K562 (cell line): Measurements from ENCODE around the gene NSDHL. TPM values are rescaled to one million over a fixed set of nuclear protein-coding genes. Genes with fewer than 3 reads are reported as not detected.

Experiments used
- BHLHE40 ChIP-seq: IDR thresholded peaks from 2 replicates; pipeline ENCODE4 v1.6.1; 2011; ENCODE audit warnings: low read length, improper control_type of control experiment
- BRF2 ChIP-seq: IDR thresholded peaks from 3 replicates; pipeline ENCODE4 v1.6.1; 2011; ENCODE audit warnings: borderline replicate concordance, mild to moderate bottlenecking; ENCODE audit not compliant: insufficient read length, insufficient read depth
- ELF1 ChIP-seq: fragments of 200-800 bp; sonication (Bioruptor generic); IDR thresholded peaks from 2 replicates; pipeline ENCODE4 v1.6.1; 2016; ENCODE audit warnings: missing genetic modification characterization, missing compliant biosample characterization
- EP400 ChIP-seq: fragments of 450-650 bp; IDR thresholded peaks from 2 replicates; pipeline ENCODE4 v1.6.1; 2017; ENCODE audit warnings: antibody characterized with exemption, mild to moderate bottlenecking, moderate library complexity
- FIP1L1 ChIP-seq: fragments of 200-400 bp; formaldehyde crosslinking; IDR thresholded peaks from 2 replicates; pipeline ENCODE4 v1.6.1; 2018; ENCODE audit warnings: mild to moderate bottlenecking, low read depth, low read length; ENCODE audit not compliant: poor library complexity, severe bottlenecking
- FOXA1 ChIP-seq: fragments of 450-650 bp; IDR thresholded peaks from 2 replicates; pipeline ENCODE4 v1.6.1; 2016; ENCODE audit warnings: mild to moderate bottlenecking, borderline replicate concordance
- FOXP1 ChIP-seq: sonication (generic); formaldehyde crosslinking; IDR thresholded peaks from 2 replicates; pipeline ENCODE4 v1.8.0; 2022; ENCODE audit warnings: mild to moderate bottlenecking, missing genetic modification reagents
- HMBOX1 ChIP-seq: sonication (generic); IDR thresholded peaks from 2 replicates; pipeline ENCODE4 v1.6.1; 2016
- HNRNPH1 ChIP-seq: fragments of 200-400 bp; formaldehyde crosslinking; optimal IDR thresholded peaks from 2 replicates; pipeline ENCODE3; 2017; ENCODE audit warnings: low read depth, mild to moderate bottlenecking, low read length, moderate library complexity
- HNRNPLL ChIP-seq: fragments of 200-400 bp; formaldehyde crosslinking; IDR thresholded peaks from 2 replicates; pipeline ENCODE4 v1.6.1; 2017; ENCODE audit warnings: low read length, low read depth, mild to moderate bottlenecking; ENCODE audit not compliant: poor library complexity, severe bottlenecking
- JUND ChIP-seq, 2 experiments: IDR thresholded peaks; 2 replicates in 1 of 2; 3 replicates in 1 of 2; pipeline ENCODE4 v1.6.1; 2011; ENCODE audit warnings: borderline replicate concordance in 2 of 2, low read depth in 2 of 2, low read length in 2 of 2, improper control_type of control experiment in 1 of 2, missing biosample characterization in 1 of 2, missing genetic modification characterization in 1 of 2, missing genetic modification reagents in 1 of 2
- KAT8 ChIP-seq: fragments of 450-650 bp; IDR thresholded peaks from 2 replicates; pipeline ENCODE4 v1.6.1; 2016; ENCODE audit warnings: low read depth, mild to moderate bottlenecking
- KLF16 ChIP-seq: IDR thresholded peaks from 2 replicates; pipeline ENCODE4 v1.6.1; 2016; ENCODE audit warnings: antibody characterized with exemption
- MAZ ChIP-seq, 2 experiments: fragments of 450-650 bp in 1 of 2; sonication (generic) in 1 of 2; formaldehyde crosslinking; IDR thresholded peaks in 1 of 2; conservative IDR thresholded peaks in 1 of 2; 2 replicates each; pipeline versions ENCODE4 v1.4.0 to v1.5.0; 2020; ENCODE audit warnings: mild to moderate bottlenecking in 1 of 2, missing genetic modification reagents in 1 of 2
- MCM3 ChIP-seq: fragments of 450-650 bp; IDR thresholded peaks from 2 replicates; pipeline ENCODE4 v1.6.1; 2016
- MXD1 ChIP-seq: fragments of 250-450 bp; sonication (Bioruptor Pico); IDR thresholded peaks from 2 replicates; pipeline ENCODE4 v1.8.0; 2021; ENCODE audit warnings: borderline replicate concordance, mild to moderate bottlenecking, moderate library complexity; ENCODE audit not compliant: poor library complexity, severe bottlenecking
- NR2F6 ChIP-seq: fragments of 450-650 bp; formaldehyde crosslinking; IDR thresholded peaks from 2 replicates; pipeline ENCODE4 v1.4.0; 2020; ENCODE audit warnings: mild to moderate bottlenecking
- RB1 ChIP-seq: fragments of 450-650 bp; IDR thresholded peaks from 2 replicates; pipeline ENCODE4 v1.6.1; 2017; ENCODE audit warnings: low read depth, mild to moderate bottlenecking
- SMAD4 ChIP-seq: fragments of 250-450 bp; sonication (Bioruptor Pico); conservative IDR thresholded peaks from 2 replicates; pipeline ENCODE4 v1.8.0; 2021; ENCODE audit warnings: inconsistent platforms, mild to moderate bottlenecking, moderate library complexity
- TBL1XR1 ChIP-seq, 2 experiments: IDR thresholded peaks; 2 replicates each; pipeline ENCODE4 v1.6.1; 2012; ENCODE audit warnings: improper control_type of control experiment in 2 of 2, low read length in 2 of 2, mild to moderate bottlenecking in 1 of 2
- TCF3 ChIP-seq: sonication (generic); formaldehyde crosslinking; IDR thresholded peaks from 2 replicates; pipeline ENCODE4 v1.4.0; 2020; ENCODE audit warnings: mild to moderate bottlenecking, missing genetic modification reagents
- TCFL5 ChIP-seq: fragments of 250-450 bp; sonication (Bioruptor Pico); conservative IDR thresholded peaks from 2 replicates; pipeline ENCODE4 v1.6.1; 2021; ENCODE audit warnings: mild to moderate bottlenecking, moderate library complexity, matching md5 sums
- YY1 ChIP-seq, 3 experiments: IDR thresholded peaks; 2 replicates each; pipeline ENCODE4 v1.6.1; 2011; ENCODE audit warnings: low read length in 2 of 3, mild to moderate bottlenecking in 2 of 3, moderate library complexity in 2 of 3, borderline replicate concordance in 1 of 3, control low read depth in 1 of 3, low read depth in 1 of 3; ENCODE audit not compliant: insufficient read depth in 3 of 3, insufficient replicate concordance in 2 of 3, control insufficient read depth in 1 of 3, insufficient read length in 1 of 3; ENCODE audit errors: extremely low read depth in 1 of 3
- ZNF384 ChIP-seq: IDR thresholded peaks from 2 replicates; pipeline ENCODE4 v1.6.1; 2012; ENCODE audit warnings: low read depth, low read length, improper control_type of control experiment
- ZNF561 ChIP-seq: fragments of 450-650 bp; formaldehyde crosslinking; conservative IDR thresholded peaks from 2 replicates; pipeline ENCODE4 v1.4.0; 2020; ENCODE audit warnings: mild to moderate bottlenecking, moderate library complexity
- ZNF830 ChIP-seq: fragments of 250-450 bp; sonication (Bioruptor Pico); IDR thresholded peaks from 2 replicates; pipeline ENCODE4 v1.5.0; 2021; ENCODE audit warnings: mild to moderate bottlenecking
- polyA plus RNA-seq, 8 experiments: library from polyadenylated mRNA; depleted of rRNA in 4 of 8; stranded (reverse) in 5 of 8; unstranded in 3 of 8; fragments of >200 nt; fragmentation: Nextera tagmentation in 2 of 8; fragmentation: Illumina TruSeq in 1 of 8; extraction: Ambion mirVana in 2 of 8; extraction: Trizol in 1 of 8; gene quantifications; 2 replicates each; pipeline versions ENCODE4 v1.2.1 to v1.2.3, GENCODE V29; 2011 to 2014; ENCODE audit warnings: inconsistent platforms in 1 of 8, missing spikeins in 1 of 8
- total RNA-seq, 7 experiments: library from RNA; depleted of rRNA in 6 of 7; stranded (reverse); fragments of >200 nt in 6 of 7; fragmentation: Illumina TruSeq in 2 of 7; extraction: Trizol in 2 of 7; gene quantifications; 2 replicates each; pipeline versions ENCODE4 v1.2.1 to v1.2.3, GENCODE V29; 2011 to 2021; ENCODE audit warnings: low replicate concordance in 1 of 7

Gene NSDHL
- total and polyA plus RNA-seq, 9 of the 15 experiments (the other 6 are each of a cell fraction or from before 2014, with no cell fraction given), result 22.5 to 63.4 (median 40.8) TPM

GRCh38 chrX:152843852-152844251 is 13.0 kb downstream of the NSDHL start (continued):
- peak; percentile 78 for TF ChIP-seq HMBOX1
- no peak for TF ChIP-seq MCM3
- peak; percentile 25; the same call in 1 of the 2 replicates for TF ChIP-seq EP400
- TF ChIP-seq ZNF561, result no peak
- no peak for TF ChIP-seq HNRNPLL
- TF ChIP-seq JUND (IDR thresholded peaks at IDR 0.05; ENCODE audit: borderline replicate concordance, low read depth, low read length), result 0 out of 2 replicates have a peak, but pooled peaks have one; percentile 11
- TF ChIP-seq JUND (tag; IDR thresholded peaks at IDR 0.05; ENCODE audit: borderline replicate concordance, low read depth, low read length), result no peak
- TF ChIP-seq BHLHE40, result peak; percentile 24; the same call in 1 of the 2 replicates
- no peak for TF ChIP-seq ELF1 (tag)
- peak in 1 of 2 experiments; percentile 13; a peak in 1 of 4 replicates for TF ChIP-seq TBL1XR1 (IDR thresholded peaks at IDR 0.05; ENCODE audit: low read length in 2 of 2)
- peak; percentile 58; the same call in 1 of the 2 replicates for TF ChIP-seq SMAD4 (CRISPR knock-in tag)
- no peak for TF ChIP-seq HNRNPH1
- TF ChIP-seq FOXP1 (CRISPR knock-in tag), result no peak
- TF ChIP-seq ZNF384, result no peak
- TF ChIP-seq TCF3 (CRISPR knock-in tag), result peak; percentile 84
- no peak for TF ChIP-seq TCFL5 (CRISPR knock-in tag)
- TF ChIP-seq MXD1, result no peak
- no peak for TF ChIP-seq RB1
- TF ChIP-seq ZNF830 (CRISPR knock-in tag), result no peak
- no peak for TF ChIP-seq NR2F6 (CRISPR knock-in tag)
- peak; percentile 56; the same call in 1 of the 2 replicates for TF ChIP-seq KLF16
- TF ChIP-seq YY1 (IDR thresholded peaks at IDR 0.05; ENCODE audit: borderline replicate concordance in 1 of 3, control insufficient read depth in 1 of 3, extremely low read depth in 1 of 3, insufficient read depth in 3 of 3, insufficient read length in 1 of 3, insufficient replicate concordance in 2 of 3, low read depth in 1 of 3, low read length in 2 of 3), result no peak
- no peak for TF ChIP-seq MAZ (CRISPR knock-in tag; conservative IDR thresholded peaks at IDR 0.05 in 1 of 2, IDR thresholded peaks at IDR 0.05 in 1 of 2)
- TF ChIP-seq FIP1L1, result no peak
- TF ChIP-seq KAT8, result no peak
- TF ChIP-seq BRF2, result no peak
- no peak for TF ChIP-seq FOXA1
